ENCODE measurements around the gene TFIP11.
"Not testable (repeated sequence)": the region's sequence is repeated elsewhere in the genome, so short reads cannot be mapped to it uniquely, and the experiment has no call there.

Gene TFIP11

DNA sequence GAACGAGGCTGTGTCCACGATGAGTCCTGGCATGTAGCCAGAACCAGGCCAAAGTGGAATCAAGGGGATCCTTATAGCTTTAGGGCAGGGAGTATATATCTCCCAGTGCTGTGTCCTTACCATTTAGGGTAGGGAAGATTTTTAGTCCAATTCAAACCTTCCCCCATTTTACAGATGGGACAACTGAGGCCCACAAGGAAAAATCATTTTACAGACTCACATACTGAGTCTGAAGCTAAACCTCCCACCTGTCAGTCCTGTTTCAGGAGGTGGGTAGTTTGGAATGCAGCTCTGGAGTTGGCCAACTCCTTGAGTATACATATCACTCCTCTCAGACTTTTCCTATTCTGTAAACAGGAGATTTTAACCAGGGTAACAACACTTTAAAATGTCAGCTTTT, 33.1 kb upstream of the TFIP11 start:
- in situ Hi-C loops (cut with HindIII; ENCODE audit: low pct_ligation_motif_present, low pct_unique_long_range_greater_than_20kb, low sequenced_read_pairs): no loop called here
- DNase-seq: no peak

DNA sequence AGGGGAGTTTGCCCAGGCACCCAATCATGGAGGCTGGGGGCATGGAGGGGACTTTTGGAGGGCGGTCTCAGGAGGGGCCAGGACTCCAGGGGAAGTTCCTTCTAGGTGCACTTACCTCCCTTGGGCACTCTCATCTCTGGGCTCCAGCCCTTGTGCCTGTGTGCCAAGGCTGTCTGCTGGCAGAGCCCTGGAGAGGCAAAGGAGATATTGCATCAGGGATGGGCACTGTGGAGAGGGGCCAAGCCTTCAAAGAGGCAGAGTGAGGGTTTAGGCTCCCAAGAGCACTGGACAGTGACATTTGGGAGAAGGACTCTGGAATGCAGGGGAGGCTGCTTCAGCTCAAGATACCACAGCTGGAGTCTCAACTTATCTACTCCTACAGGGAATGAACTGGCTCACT, 32.2 kb upstream of the TFIP11 start:
- no peak for DNase-seq
- in situ Hi-C loops (cut with HindIII; ENCODE audit: low pct_ligation_motif_present, low pct_unique_long_range_greater_than_20kb, low sequenced_read_pairs): no loop called here

GRCh38 chr22:26542831-26543230, 30.6 kb upstream of the TFIP11 start:
- in situ Hi-C loops (cut with HindIII; ENCODE audit: low pct_ligation_motif_present, low pct_unique_long_range_greater_than_20kb, low sequenced_read_pairs): no loop called here
- DNase-seq: no peak

DNA sequence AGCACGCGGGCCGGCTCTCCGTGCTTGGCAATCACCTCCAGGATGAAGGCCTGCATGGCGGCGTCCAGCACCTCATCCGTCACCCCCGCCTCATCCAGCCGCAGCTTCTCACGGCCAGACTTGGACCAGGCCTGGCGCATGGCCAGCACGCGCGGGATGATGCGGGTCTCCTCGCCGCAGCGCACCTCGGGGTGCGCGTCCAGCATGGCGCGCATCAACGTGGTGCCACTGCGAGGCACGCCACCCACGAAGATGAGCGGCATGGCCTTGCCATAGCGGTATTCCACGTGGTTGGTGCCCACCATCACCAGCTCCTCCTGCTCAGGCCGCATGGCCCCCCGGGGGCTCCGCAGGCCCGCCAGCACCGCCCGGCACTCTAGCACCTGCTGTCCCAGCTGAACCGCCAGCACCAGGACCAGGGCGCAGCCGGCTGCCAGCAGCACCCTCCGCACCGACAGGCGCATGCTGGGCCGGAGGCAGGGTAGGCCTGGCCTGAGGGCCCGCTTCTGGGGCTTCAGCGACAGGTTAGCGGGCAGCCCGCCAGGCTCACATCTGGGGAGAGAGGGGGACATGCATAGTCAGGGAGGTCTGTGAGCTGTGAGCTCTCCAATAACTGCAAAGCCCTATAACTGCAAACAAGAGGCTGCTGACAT, 29.0 kb upstream of the TFIP11 start:
- no peak for DNase-seq
- in situ Hi-C loops (cut with HindIII; ENCODE audit: low pct_ligation_motif_present, low pct_unique_long_range_greater_than_20kb, low sequenced_read_pairs): no loop called here

DNA sequence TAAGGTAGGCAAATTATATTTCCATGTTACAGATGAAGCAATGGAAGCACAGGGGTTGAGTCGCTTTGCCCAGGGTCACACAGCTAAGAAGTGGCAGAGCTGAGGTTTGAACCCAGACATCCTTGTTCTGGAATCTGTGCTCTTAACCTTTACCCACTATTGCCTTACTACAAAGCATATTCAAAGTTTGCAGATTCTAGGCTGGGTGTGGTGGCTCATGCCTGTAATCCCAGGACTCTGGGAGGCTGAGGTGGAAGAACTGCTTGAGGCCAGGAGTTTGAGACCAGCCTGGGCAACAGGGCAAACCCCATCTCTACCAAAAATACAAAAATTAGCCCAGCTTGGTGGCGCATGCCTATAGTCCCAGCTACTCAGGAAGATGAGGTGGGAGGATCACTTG, 27.8 kb upstream of the TFIP11 start:
- no peak for DNase-seq
- in situ Hi-C loops (cut with HindIII; ENCODE audit: low pct_ligation_motif_present, low pct_unique_long_range_greater_than_20kb, low sequenced_read_pairs): no loop called here

DNA sequence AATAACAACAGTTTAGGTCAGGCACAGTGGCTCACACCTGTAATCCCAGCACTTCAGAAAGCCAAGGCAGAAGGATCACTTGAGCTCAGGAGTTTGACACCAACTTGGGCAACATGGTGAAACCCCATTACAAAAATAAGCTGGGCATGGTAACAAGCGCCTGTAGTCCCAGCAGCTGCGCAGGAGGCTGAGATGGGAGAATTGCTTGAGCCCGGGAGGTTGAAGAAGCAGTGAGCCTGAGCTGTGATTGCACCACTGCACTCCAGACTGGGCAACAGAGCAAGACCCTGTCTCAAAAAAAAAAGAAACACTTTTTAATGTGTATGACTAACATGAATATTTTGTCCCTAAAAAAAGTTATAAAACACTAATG, 24.5 kb upstream of the TFIP11 start:
- DNase-seq: no peak
- in situ Hi-C loops (cut with HindIII; ENCODE audit: low pct_ligation_motif_present, low pct_unique_long_range_greater_than_20kb, low sequenced_read_pairs): no loop called here

DNA sequence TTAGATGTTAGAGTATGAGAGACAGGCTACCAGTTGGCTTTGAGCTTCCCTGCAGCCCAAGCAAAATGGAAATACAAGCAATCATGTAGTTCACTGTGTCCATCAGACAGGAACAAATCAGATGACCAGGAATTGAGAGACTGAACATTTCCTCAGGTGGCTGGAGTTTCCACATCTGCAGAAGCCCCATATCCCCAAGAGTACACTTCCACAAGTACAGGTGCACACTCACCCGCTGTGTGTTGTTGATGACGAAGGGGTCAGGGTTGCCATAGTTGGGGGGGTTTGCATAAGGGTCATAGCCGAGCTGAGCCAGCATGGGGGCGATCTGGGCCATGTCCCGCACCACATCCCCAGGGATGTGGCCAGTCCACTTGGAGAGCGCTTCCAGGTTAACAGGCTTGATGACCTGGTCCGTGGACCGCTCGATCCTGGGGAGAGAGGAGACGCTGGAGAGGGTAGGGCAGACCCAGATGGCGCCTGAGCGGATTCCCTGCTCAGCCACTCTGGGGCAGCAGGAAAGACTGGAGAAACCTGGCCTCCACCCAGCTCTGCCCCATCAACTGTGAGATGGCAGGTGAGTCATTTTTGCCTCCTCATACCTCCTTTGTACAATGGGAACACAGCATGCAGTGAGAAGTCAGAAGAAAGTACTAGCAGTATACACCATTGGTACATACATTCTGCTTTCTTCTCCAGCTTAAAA, 23.9 kb upstream of the TFIP11 start:
- DNase-seq: peak; percentile 25
- in situ Hi-C loops (cut with HindIII; ENCODE audit: low pct_ligation_motif_present, low pct_unique_long_range_greater_than_20kb, low sequenced_read_pairs): no loop called here

DNA sequence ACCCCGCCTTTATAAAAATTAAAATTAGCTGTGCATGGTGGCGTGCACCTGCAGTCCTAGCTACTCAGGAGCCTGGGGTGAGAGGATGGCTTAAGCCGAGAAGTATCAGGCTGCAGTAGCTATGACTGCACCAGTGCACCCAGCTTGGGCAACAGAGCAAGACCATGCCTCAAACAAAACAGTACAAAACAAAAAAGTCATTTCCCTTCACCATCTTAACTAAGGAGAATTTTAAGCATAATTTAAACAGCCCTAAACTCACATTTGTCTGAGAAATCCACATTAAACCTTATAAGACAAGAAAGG, 23.3 kb upstream of the TFIP11 start:
- in situ Hi-C loops (cut with HindIII; ENCODE audit: low pct_ligation_motif_present, low pct_unique_long_range_greater_than_20kb, low sequenced_read_pairs): no loop called here
- no peak for DNase-seq

GRCh38 chr22:26534874-26535602, 22.8 kb upstream of the TFIP11 start:
- no peak for DNase-seq
- in situ Hi-C loops (cut with HindIII; ENCODE audit: low pct_ligation_motif_present, low pct_unique_long_range_greater_than_20kb, low sequenced_read_pairs): no loop called here

DNA sequence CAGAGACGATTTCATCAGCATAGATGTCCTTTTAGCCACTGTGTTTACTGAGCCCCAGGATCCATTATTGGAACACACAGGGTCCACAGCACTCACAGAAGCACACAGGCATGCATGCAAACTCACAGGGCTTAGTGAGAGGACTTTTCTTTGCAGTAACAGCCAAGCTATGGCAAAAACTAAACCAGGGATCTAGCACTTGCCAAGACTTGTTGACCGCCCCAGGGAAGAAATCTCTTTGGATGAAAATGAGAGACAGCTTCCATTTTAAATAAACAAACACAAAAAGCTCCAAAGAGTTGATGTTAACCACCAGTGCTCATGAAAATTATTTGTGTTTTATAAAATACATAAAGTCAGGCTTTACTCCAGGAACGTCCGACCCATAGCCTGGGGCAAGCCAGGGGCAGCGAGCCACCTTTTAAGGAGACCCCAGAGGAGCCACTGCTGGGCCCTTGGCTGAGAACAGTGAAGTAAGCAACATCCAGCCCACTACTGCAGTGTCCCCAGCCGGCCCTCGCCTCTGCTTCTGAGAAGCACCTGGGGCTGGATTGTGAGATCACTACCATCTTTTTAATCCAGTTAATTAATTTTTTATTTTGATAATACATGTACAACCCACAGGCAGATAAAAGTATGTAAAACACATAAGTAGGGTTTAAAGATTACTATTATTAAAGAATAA, 22.0 kb upstream of the TFIP11 start:
- in situ Hi-C loops (cut with HindIII; ENCODE audit: low pct_ligation_motif_present, low pct_unique_long_range_greater_than_20kb, low sequenced_read_pairs): no loop called here
- no peak for DNase-seq

- in situ Hi-C loops (cut with HindIII; ENCODE audit: low pct_ligation_motif_present, low pct_unique_long_range_greater_than_20kb, low sequenced_read_pairs): no loop called here
- DNase-seq: no peak
These were observed 17.1 kb upstream of the TFIP11 start for GRCh38 chr22:26529345-26529744.

- in situ Hi-C loops (cut with HindIII; ENCODE audit: low pct_ligation_motif_present, low pct_unique_long_range_greater_than_20kb, low sequenced_read_pairs); DNase-seq: not testable (repeated sequence)
These were observed 16.2 kb upstream of the TFIP11 start for GRCh38 chr22:26528518-26528917.

DNA sequence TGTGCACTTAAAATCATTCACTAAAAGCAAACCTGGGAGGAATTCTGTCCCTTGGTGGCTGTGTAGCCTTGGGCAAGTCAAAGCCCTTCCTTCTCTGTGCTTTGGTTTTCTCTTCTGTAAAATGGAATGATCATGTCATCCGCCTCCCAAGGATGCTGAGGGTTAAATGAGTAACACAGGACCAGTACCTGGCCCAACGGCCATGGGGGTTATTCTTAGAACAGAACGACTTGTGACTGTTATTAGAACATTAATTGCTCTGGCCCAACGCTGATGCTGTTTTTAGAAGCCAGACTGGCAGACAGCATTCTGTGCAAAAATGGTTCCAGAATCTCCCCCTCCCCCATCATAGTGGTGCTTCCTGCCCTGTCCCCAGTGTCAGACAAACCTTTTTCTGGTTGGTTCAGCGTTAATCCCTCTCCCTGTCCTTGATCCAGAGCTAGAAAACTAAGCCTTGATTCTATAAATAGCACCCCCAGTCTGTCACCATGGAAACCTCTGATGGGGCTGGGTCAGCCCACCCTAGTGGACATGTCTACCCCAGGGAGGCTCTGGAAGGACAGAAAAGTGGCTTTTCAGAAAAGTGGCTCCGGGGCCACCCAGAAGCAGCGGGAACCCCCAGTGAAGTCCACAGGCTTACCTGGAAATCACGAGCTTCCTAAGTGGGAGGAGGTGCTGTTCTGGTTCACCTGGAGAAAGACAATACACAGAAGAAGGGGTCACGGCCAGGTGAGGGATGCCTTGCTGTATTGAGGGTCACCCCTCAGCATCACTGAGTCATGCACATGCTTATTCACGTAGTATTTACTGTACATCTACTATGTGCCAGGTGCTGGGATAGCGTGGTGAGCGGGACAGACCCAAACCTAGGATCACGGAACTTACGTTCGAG, 15.5 kb upstream of the TFIP11 start:
- DNase-seq: no peak
- in situ Hi-C loops (cut with HindIII; ENCODE audit: low pct_ligation_motif_present, low pct_unique_long_range_greater_than_20kb, low sequenced_read_pairs): no loop called here

- in situ Hi-C loops (cut with HindIII; ENCODE audit: low pct_ligation_motif_present, low pct_unique_long_range_greater_than_20kb, low sequenced_read_pairs): no loop called here
- no peak for DNase-seq
These were observed 14.9 kb upstream of the TFIP11 start for GRCh38 chr22:26527167-26527566.

- in situ Hi-C loops (cut with HindIII; ENCODE audit: low pct_ligation_motif_present, low pct_unique_long_range_greater_than_20kb, low sequenced_read_pairs): no loop called here
- DNase-seq: no peak
These were observed 13.8 kb upstream of the TFIP11 start for GRCh38 chr22:26525946-26526564.

DNA sequence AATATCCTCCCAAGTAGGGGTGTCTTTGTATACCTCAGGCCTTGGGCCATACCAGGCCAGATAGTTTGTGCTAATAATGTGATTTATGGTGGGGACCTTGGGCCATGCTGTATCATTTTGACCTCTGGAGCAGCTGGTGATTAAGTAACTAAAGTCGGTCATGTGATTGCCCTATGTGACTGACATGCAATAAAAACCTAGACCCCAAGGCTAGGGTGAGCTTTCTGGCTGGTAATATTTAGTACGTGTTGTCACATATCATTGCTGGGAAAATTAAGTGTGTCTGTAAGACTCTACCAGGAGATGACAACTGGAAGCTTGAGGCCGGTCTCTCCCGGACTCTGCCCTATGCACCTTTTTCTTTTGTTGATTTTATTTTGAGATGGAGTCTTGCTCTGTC, 12.6 kb upstream of the TFIP11 start:
- no peak for DNase-seq
- in situ Hi-C loops (cut with HindIII; ENCODE audit: low pct_ligation_motif_present, low pct_unique_long_range_greater_than_20kb, low sequenced_read_pairs): no loop called here

DNA sequence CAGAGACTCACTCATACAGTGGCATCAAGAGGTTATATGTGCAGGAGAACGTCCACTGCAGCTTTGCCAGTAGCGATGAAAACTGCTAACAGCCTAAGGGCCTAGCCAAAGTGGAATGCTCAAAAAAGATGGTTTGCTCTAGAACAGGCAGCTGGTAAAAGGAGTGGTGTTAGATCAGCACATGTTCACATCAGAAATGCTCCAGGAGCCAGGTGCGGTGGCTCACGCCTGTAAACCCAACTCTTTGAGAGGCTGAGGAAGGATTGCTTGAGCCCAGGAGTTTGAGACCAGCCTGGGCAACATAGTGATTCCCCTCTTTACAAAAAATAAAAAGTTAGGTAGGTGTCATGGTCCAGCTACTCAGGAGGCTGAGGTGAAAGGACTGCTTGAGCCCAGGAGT, 10.3 kb upstream of the TFIP11 start:
- DNase-seq: no peak
- in situ Hi-C loops (cut with HindIII; ENCODE audit: low pct_ligation_motif_present, low pct_unique_long_range_greater_than_20kb, low sequenced_read_pairs): no loop called here

DNA sequence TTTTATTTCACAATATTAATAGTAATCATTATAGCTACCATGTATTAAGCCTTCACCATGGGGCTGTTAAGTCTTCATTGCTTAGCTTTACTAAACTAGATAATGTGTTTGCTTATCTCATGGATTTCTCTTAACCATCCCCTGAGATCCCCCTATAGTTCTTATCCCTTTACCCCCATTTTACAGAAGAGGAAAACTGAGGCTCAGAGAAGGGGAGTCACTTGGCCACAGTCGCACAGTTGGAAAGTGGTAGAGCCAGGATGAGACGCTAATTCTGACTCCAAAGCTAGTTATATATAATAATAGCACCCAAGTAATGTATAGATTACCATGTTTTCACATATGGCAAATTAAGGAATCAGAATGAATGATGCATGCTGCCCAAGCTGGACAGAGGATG, 9.7 kb upstream of the TFIP11 start:
- in situ Hi-C loops (cut with HindIII; ENCODE audit: low pct_ligation_motif_present, low pct_unique_long_range_greater_than_20kb, low sequenced_read_pairs): no loop called here

More for the DNA sequence above, 9.7 kb upstream of the TFIP11 start:
- DNase-seq: no peak

All from ACHN (cell line).